ENCODE data around the gene ACAP2.

- no peak for TF ChIP-seq CTCF (conservative IDR thresholded peaks at IDR 0.05; ENCODE audit: low read depth in 2 of 2)
- no peak for TF ChIP-seq EZH2 (IDR thresholded peaks at IDR 0.05; ENCODE audit: low read depth, unreplicated experiment)
Measured at GRCh38 chr3:195282961-195283360, 159.9 kb downstream of the ACAP2 start.
